KOPT-K1 (cell line): ENCODE measurements around the gene OR2M7.
"Not testable (repeated sequence)": the region's sequence is repeated elsewhere in the genome, so short reads cannot be mapped to it uniquely, and the experiment has no call there.

Source experiments
- H3K27ac ChIP-seq: fragments of 200-600 bp; sonication (generic); 2 replicates; pipeline ENCODE4 v1.5.1; 2016; ENCODE audit warnings: antibody characterized with exemption, mild to moderate bottlenecking, low read depth, low read length; ENCODE audit not compliant: poor library complexity, severe bottlenecking
- H3K36me3 ChIP-seq: fragments of 200-600 bp; sonication (generic); 2 replicates; pipeline ENCODE4 v1.5.1; 2017; ENCODE audit warnings: antibody characterized with exemption, mild to moderate bottlenecking, low read length, moderate library complexity; ENCODE audit not compliant: insufficient read depth
- H3K9me3 ChIP-seq: fragments of 200-600 bp; sonication (generic); 2 replicates; pipeline ENCODE4 v1.5.1; 2017; ENCODE audit warnings: antibody characterized with exemption, low read length, mild to moderate bottlenecking; ENCODE audit not compliant: insufficient read depth, poor library complexity, severe bottlenecking

OR2M7 gene, protein sequence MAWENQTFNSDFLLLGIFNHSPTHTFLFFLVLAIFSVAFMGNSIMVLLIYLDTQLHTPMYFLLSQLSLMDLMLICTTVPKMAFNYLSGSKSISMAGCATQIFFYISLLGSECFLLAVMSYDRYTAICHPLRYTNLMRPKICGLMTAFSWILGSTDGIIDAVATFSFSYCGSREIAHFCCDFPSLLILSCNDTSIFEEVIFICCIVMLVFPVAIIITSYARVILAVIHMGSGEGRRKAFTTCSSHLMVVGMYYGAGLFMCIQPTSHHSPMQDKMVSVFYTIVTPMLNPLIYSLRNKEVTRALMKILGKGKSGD

DNA sequence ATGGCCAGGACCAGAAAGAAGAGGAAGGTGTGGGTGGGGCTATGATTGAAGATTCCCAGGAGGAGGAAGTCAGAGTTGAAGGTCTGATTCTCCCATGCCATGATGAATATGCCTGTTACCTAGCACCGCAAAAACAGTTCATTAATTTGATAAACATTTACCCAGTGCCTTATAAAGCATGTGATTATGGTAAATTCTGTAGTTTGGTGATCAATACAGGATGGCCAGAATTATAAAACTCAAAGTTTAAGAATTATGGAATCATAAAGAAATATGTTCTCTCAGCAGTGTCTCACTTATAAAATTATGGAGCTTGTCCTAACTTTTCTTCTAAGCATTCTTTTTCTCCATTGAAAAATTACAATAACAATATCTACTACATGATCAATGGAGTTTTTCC is at the start of gene OR2M7:
OR2M7 (minus strand) TSS at position 101 of the 400 bp plus-strand sequence; CDS start at position 101, 0 bp downstream.
- H3K36me3 ChIP-seq: no peaks in the 10 kb centered on the region
- H3K27ac ChIP-seq: no peak within 1 kb of the TSS
- H3K9me3 ChIP-seq: no peaks in the 10 kb centered on the region

DNA sequence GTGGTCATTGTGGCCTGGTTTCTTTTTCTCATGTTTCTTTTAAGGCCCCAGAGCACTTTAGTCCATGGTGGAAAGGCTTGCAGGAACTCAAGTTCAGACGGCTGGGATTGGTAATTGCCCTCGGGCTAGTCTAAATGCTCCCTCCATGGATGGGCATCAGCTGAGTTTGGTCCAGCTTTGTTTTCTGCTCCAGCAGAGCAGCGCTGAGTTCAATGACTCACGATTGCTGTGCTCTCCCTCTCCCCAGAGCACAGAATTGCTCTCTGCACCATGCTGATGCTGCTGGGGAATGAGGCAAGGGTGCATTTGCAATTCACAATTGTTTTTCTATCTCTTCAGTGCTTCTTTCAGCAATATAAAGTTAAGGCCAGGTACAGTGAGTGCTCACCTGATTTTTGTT is 49.4 kb upstream of the OR2M7 start:
- no peaks in the 10 kb centered on the region for H3K36me3 ChIP-seq
- no peaks in the 10 kb centered on the region for H3K9me3 ChIP-seq

DNA sequence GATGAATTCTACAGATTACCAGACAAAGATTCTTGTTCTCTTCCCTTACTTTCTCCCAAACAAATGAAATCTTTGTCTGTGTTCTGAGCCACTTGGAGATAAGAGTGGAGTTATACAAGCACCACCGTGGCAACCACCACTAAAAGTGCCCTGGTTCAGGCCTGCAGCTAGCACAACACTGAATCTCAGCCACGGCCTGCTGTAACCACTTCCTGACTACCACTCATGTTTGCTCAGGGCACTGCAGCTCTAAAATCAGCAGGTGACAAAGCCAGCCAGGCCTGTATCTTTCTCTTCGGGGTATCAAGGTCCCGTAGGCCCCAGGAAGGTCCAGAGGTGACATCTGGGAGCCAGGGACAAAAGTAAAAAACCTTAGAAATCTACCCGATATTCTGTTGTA is 48.0 kb upstream of the OR2M7 start:
- H3K36me3 ChIP-seq: no peaks in the 10 kb centered on the region
- no peaks in the 10 kb centered on the region for H3K9me3 ChIP-seq
- H3K27ac ChIP-seq: no peak overlapping the region

More for the DNA sequence above, 49.4 kb upstream of the OR2M7 start:
- H3K27ac ChIP-seq: no peak overlapping the region

DNA sequence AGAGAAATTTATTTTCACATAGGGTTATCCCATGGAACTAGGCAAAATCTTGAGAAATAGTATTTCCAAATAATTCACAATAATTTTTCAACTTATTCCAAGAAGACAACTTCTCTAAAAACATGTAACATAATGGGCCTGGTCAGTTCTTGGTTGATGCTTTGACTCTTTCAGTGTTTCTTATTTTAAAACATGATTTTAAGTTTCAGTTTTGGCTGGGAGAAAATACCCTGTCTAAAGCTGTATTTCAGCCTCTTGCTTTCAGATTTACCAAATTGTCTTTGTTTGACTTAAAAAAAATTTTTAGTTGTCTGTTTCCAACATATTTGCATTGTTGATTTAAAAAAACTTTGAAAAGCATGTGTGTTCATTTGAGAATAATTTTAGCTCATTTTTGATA is 42.2 kb upstream of the OR2M7 start:
- H3K27ac ChIP-seq: no peak overlapping the region
- no peaks in the 10 kb centered on the region for H3K9me3 ChIP-seq
- no peaks in the 10 kb centered on the region for H3K36me3 ChIP-seq

DNA sequence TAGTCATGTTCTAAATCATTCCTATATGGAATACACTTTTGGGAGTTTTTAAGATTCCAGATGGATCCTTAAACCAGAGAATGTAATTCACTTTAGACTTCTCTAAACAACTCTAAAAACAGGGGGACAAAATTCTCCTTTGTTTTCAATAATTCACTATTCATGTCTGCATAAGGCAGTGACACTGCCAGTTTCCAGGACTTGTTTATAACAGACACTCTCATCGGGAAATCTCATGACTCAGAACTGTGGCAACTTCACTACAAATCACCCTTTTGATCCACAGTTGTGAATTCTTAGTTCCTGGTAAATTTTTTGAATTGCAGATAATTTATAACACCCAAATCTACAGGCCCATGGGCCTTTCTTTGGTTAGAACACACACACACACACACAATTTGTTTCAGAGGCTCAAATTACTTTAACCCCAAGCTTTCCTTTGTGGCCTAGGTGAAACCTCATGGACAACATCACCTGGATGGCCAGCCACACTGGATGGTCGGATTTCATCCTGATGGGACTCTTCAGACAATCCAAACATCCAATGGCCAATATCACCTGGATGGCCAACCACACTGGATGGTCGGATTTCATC is 36.9 kb upstream of the OR2M7 start, which contains the start of gene OR2T4:
OR2T4 (plus strand) TSS at position 545 of the 595 bp plus-strand sequence; CDS start at position 545, 0 bp downstream.
- H3K27ac ChIP-seq: no peak within 1 kb of the TSS
- H3K9me3 ChIP-seq: no peaks in the 10 kb centered on the region
- no peaks in the 10 kb centered on the region for H3K36me3 ChIP-seq

DNA sequence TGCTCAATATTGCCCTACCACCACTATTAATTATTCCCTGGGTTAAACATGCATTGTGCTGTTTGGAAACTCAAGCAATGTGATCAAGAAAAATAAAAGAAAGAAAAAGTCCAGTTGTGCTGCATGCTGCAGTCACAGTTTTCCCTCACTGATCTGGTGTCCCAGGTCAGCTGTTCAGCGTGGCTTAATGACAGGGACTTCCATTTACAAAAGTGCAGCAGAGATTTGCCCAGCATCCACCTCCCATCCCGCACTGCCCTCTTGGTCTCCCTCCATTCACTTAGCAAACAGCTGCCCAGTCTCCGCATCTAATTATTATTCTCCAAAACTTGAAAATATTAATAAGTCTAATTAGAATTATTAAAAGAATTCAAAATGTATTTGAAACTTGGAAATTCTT is 35.0 kb upstream of the OR2M7 start:
- Histone ChIP-seq H3K9me3 (no peaks in the 10 kb centered on the region), H3K36me3 (no peaks in the 10 kb centered on the region), H3K27ac (no peak overlapping the region)

DNA sequence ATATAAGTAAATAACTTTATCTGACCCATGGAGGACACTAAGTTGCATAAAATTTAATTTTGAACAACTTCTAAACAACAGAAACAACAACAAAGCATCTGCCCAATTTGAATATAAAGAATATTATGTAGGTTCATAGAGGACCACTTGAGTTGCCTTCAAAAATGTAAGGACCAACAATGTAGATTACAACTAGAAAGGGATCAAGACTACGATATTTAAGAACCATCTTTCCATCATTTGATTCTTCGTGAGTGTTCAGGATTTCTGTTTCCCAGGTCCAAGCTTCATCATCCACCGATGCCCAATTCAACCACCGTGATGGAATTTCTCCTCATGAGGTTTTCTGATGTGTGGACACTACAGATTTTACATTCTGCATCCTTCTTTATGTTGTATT is 24.1 kb upstream of the OR2M7 start, which contains the start of gene OR14C36:
OR14C36 (plus strand) TSS at position 301 of the 400 bp plus-strand sequence; CDS start at position 301, 0 bp downstream.
- Histone ChIP-seq H3K9me3 (no peaks in the 10 kb centered on the region), H3K36me3 (no peaks in the 10 kb centered on the region), H3K27ac (no peak within 1 kb of the TSS)

DNA sequence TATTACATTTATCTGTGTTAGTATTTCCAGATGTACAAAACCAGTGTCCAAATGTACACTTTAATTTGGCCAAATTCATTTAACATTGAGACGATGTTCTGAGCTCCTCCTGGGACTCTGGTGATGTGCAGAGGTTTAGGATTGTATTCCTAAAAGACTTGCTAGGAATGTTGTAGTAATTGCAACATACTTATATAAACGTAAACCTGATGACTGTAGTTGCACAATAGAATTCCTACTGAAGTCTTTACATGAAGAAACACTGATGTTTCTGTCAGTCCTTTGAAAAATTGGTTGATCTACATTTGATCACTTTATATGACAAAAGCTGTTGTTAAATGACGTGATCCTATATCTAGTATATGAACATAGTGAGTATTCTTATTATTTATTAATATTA is 19.1 kb upstream of the OR2M7 start:
- Histone ChIP-seq H3K36me3 (no peaks in the 10 kb centered on the region), H3K27ac (no peak overlapping the region), H3K9me3 (no peaks in the 10 kb centered on the region)

DNA sequence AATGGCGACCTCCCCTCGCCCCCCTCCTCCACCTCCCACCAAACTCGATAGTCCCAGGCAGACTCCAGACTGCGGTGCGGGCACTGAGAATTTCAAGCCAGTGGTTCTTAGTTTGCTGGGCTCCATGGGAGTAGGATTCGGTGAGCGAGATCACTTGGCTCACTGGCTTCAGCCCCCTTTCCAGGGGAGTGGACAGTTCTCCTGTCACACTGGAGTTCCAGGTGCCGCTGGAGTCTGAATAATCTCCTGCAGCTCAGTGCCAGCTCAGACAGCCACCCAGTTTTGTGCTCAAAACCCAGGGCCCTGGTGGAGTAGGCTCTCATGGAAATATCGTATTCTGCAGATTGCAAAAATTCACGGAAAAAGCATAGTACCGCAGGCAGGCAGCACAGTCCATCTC is 7.6 kb downstream of the OR2M7 start:
- H3K9me3 ChIP-seq: peaks cover 20% of the 10 kb centered on the region
- no peak overlapping the region for H3K27ac ChIP-seq
- H3K36me3 ChIP-seq: no peaks in the 10 kb centered on the region

DNA sequence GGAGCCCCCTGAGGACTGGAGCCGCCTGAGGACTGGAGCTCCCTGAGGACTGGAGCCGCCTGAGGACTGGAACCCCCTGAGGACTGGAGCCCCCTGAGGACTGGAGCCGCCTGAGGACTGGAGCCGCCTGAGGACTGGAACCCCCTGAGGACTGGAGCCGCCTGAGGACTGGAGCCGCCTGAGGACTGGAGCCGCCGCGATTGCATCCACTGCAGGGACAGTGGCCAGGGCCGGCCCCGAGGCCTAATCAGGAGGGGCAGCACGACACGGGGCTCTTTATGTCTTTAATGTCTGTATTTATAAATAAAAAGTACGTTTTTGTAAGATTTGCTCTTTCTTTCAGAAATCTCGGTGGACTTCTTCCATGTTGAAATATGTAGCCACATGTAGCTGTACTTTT is 17.6 kb downstream of the OR2M7 start:
- not testable (repeated sequence) for H3K9me3 ChIP-seq, H3K27ac ChIP-seq, H3K36me3 ChIP-seq

DNA sequence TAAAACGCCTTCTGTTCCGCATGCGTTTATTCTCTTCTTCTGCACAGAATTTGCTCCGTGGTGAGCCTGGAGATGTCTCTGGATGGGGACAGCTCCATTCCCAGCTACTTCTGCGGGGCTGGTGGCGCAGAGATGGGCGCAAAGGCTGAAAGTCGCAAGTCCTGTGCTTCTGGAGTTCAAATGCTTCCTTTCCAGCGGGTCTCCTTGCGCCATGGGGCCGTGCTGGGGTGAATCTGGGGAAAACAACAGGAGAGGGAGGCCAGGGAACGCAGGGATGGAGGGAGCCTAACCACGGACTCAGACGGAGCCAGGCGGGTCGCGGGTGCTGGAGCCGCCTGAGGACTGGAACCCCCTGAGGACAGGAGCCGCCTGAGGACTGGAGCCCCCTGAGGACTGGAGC is 18.3 kb downstream of the OR2M7 start:
- no peak overlapping the region for H3K27ac ChIP-seq
- H3K9me3 ChIP-seq: no peaks in the 10 kb centered on the region
- no peaks in the 10 kb centered on the region for H3K36me3 ChIP-seq

DNA sequence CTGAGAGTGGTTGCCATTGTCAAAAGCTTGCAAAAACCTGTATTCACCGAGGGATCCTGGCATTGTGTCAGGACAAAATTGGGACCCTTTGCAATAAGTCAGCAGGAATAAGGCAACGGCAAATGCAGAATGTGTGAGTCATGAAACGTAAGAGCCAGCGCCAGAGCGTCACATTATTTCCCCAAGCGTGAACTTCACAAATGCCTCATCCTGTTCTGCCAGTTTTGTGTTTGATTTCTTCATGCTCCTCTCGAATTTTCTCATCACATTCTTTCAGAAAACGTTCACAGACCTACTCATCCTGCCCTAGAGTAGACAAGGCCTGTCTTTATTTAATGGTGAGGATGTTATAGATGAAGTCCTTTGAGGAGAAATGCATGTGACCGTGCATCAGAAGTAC is 18.7 kb downstream of the OR2M7 start:
- not testable (repeated sequence) for H3K27ac ChIP-seq, H3K9me3 ChIP-seq, H3K36me3 ChIP-seq

DNA sequence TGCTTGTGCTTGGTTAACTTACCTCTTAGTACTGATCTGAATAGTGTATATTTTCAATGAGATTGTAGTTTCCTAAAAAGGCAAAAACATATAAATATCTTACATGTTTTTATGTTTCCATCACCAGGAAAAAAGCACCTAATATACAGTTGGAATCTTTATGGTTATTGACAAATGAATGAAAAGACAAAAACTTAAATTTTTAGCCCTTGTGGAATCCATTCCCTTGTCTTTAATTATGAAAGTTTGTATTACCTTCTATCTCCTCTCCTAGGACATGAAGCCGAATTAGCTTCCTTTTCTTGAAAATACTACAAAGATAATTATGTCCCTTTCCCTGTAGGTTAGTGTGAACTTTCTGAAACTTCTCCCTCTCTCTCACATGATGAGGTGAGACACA is 21.0 kb downstream of the OR2M7 start, which contains the start of gene OR2T12:
OR2T12 (minus strand) TSS at position 101 of the 400 bp plus-strand sequence. CDS start 7,846 bp downstream, outside the sequence.
- Histone ChIP-seq H3K9me3 (no peaks in the 10 kb centered on the region), H3K27ac (no peak within 1 kb of the TSS), H3K36me3 (no peaks in the 10 kb centered on the region)

DNA sequence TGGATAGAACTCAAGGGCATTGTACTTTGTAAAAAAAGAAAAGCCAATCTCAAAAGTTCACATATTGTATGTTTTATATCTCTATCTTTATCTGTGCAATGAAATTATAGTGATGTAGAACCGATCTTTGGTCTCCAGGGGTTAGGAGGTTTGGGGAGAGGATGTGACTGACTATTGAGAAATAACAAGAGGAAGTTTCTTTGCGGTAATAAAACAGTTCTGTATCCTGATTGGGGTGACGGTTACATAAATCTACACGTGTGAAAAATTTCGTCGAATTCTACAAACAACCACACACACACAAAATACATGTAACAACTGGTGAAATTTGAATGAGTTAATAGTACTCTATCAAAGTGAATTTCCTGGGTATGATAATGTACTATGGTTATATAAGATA is 36.0 kb downstream of the OR2M7 start:
- H3K36me3 ChIP-seq: no peaks in the 10 kb centered on the region
- H3K9me3 ChIP-seq: no peaks in the 10 kb centered on the region
- H3K27ac ChIP-seq: no peak overlapping the region

DNA sequence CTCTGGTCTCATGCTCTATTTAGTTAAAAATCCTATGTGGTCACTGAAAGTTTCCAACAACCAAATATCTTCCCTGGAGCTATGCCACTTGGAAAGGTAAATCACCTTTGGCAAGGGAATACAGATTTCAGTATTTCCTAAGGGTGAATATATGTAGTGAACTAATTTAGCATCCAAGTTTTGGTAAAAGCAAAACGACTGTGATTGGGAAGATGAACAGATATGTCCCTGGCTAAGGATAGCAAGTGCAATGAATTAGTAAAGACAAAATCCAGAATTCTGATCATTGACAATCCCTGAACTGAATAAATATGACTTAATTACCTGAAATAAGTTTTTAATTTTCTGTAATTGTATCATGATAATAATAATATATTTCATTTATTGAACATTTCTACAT is 46.5 kb downstream of the OR2M7 start, which contains the start of gene OR2T33:
OR2T33 (minus strand) TSS at position 101 of the 400 bp plus-strand sequence. CDS start 4,162 bp downstream, outside the sequence.
- H3K9me3 ChIP-seq: no peaks in the 10 kb centered on the region
- no peak within 1 kb of the TSS for H3K27ac ChIP-seq
- H3K36me3 ChIP-seq: no peaks in the 10 kb centered on the region
